ENCODE measurements around the gene CACNA2D3.

GRCh38 chr3:54888162-54888561 is 765.8 kb downstream of the CACNA2D3 start:
- TF ChIP-seq, protein P1, sequence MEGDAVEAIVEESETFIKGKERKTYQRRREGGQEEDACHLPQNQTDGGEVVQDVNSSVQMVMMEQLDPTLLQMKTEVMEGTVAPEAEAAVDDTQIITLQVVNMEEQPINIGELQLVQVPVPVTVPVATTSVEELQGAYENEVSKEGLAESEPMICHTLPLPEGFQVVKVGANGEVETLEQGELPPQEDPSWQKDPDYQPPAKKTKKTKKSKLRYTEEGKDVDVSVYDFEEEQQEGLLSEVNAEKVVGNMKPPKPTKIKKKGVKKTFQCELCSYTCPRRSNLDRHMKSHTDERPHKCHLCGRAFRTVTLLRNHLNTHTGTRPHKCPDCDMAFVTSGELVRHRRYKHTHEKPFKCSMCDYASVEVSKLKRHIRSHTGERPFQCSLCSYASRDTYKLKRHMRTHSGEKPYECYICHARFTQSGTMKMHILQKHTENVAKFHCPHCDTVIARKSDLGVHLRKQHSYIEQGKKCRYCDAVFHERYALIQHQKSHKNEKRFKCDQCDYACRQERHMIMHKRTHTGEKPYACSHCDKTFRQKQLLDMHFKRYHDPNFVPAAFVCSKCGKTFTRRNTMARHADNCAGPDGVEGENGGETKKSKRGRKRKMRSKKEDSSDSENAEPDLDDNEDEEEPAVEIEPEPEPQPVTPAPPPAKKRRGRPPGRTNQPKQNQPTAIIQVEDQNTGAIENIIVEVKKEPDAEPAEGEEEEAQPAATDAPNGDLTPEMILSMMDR (conservative IDR thresholded peaks at IDR 0.05; ENCODE audit: low read length): no peak
- no peak for TF ChIP-seq EZH2phosphoT487 (IDR thresholded peaks at IDR 0.05; ENCODE audit: borderline replicate concordance, low read depth, low read length)
